SH-SY5Y (cell line): ENCODE data around the gene CREM.

ENCODE experiments used
- GATA2 ChIP-seq: IDR thresholded peaks from 2 replicates; pipeline ENCODE4 v1.6.1; 2011; ENCODE audit warnings: mild to moderate bottlenecking, low read depth, low read length
- GATA3 ChIP-seq: IDR thresholded peaks from 2 replicates; pipeline ENCODE4 v1.6.1; 2011; ENCODE audit warnings: low read depth, mild to moderate bottlenecking, low read length, moderate library complexity

CREM gene

GRCh38 chr10:35195361-35196306, 69.0 kb downstream of the CREM start:
- TF ChIP-seq GATA3 (no peak), GATA2 (no peak)

DNA sequence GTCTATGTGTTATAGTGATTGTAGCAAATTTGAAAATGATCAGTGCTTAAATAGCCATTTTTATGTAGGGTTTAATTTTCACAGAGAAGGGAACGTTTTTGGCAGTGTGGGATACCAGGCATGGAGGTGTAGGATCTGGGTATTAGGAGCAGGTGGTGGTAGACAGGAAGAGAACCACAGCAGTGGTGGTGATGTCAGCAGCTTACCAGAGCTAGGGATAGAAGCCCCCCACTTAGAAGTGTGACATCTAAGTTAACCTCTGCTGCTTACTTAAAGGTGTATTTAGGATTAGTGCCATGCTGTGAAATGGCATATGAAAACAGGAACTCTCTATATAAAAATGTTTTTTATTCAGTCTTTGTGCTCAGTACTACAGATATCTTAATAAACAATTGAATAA, 73.8 kb downstream of the CREM start:
- TF ChIP-seq GATA3 (no peak), GATA2 (no peak)

GRCh38 chr10:35201234-35201633, 74.6 kb downstream of the CREM start:
- TF ChIP-seq GATA2 = no peak
- no peak for TF ChIP-seq GATA3

GRCh38 chr10:35202050-35202449, 75.4 kb downstream of the CREM start:
- no peak for TF ChIP-seq GATA3
- no peak for TF ChIP-seq GATA2

- no peak for TF ChIP-seq GATA2
- TF ChIP-seq GATA3 = no peak
These were observed 77.1 kb downstream of the CREM start for GRCh38 chr10:35203745-35204144.

- TF ChIP-seq GATA3 = no peak
- TF ChIP-seq GATA2 = no peak
These were observed 78.1 kb downstream of the CREM start for GRCh38 chr10:35204650-35205319.

- TF ChIP-seq GATA2 = no peak
- TF ChIP-seq GATA3 = no peak
These were observed 79.6 kb downstream of the CREM start for GRCh38 chr10:35206274-35206673.

DNA sequence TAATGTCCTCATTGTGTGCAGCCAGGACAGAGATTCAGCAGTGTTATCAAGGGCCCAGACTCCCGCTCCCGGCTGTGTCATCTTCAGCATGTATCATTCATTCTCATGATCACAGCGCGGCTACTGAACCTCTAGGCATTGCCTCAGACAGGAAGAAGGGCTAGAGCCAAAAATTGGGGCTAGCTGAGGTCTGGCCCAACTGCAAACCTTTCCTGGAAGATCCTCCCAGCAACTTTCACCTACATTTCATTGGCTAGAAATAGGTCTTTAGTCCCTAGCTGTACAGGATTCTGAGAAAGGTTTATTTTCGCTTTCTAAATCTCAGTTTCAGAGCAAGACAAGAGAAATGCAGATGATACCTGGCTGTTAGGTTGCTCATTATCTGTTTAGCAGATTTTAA, 81.9 kb downstream of the CREM start:
- TF ChIP-seq GATA3 = no peak
- TF ChIP-seq GATA2 = no peak

DNA sequence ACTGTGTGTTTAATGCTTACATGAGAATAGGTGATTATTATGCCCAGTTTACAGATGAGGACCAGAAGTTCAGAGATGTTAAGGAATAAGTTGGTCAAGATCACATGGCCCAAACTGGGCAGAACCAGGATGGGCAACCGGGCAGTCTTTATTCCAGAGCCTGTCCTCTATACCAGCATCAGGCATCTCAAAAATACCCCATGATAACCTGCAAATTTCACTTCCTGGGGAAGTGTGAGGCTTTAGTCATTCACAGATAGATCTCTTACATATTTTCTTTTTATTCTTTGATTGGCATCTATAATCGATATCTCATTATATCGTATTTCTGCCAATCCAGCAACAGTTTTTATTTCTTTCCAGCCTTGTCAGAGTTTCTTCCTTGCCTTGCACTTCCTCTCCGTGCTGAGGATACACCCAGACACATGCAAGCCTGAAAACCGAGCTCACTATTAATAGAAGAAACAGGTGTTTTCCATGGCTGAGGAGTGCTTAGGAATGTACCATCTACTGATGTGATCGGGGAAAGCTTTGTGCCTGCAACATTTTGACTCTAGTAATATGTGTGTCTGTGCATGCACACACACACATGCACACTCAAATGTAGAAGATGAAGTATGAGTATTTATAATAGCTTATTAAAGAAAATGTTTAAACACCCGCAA, 82.4 kb downstream of the CREM start:
- TF ChIP-seq GATA2 (no peak), GATA3 (no peak)

GRCh38 chr10:35210961-35211360, 84.3 kb downstream of the CREM start:
- no peak for TF ChIP-seq GATA2
- no peak for TF ChIP-seq GATA3

GRCh38 chr10:35211390-35211789, 84.7 kb downstream of the CREM start:
- TF ChIP-seq GATA2 = no peak
- TF ChIP-seq GATA3 = no peak

DNA sequence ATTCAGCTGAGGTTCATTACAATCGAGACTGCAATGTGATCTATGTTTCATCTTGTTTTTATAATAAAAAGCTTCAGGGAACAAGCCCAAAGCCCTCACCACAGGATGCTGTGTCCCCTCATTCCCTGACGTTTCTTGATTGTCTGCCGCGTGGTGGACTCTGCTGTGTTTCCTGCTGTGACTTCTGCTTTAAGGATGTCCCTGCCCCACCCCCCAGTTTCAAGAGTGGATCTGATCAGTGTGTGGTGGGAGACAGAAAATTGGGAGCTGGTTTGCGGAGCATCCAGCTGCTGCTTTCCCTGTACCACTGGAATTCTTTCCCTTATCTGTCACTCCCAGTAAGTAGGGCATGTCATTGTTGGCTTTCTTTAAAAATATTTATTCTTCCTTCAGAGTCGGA, 86.2 kb downstream of the CREM start:
- TF ChIP-seq GATA2 = no peak
- TF ChIP-seq GATA3 = no peak

DNA sequence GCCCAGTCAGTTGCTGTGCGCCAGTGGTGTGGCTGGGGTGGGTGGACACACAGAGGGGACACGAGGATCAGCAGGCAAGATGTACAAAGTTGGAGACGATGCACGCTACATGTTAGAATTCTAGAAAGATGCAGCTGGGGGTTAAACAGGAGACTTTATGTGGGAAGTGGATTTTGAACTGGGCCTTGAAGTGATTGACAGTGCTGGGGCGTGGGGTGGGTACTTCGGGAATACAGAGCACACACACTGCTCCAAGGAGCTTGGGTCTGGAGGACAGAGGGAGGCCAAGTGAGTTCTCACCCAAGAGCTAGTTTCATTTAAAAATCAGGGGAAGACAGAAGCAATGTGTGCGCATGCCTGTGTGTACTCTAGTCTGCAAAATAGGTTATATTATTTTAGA, 87.1 kb downstream of the CREM start:
- TF ChIP-seq GATA2 = no peak
- TF ChIP-seq GATA3 = no peak

DNA sequence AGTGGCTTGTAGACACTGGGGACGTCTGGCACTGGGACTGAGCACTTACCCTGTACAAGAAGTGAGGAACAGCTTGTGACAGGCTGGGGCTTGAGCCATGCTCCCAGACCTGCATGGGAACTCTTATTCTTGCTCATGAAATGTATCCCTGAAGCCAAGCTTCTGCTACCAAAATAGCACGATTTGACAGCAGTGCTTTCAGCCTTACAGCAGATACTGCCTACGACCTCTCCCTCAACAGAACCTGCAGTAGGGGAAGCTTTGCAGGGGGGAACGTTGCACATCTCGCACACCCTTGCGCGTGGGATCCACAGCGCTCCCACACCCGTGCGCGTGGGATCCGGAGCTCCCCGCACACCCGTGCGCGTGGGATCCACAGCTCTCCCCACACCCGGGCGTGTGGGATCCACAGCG, 88.0 kb downstream of the CREM start:
- TF ChIP-seq GATA2 = no peak
- no peak for TF ChIP-seq GATA3

DNA sequence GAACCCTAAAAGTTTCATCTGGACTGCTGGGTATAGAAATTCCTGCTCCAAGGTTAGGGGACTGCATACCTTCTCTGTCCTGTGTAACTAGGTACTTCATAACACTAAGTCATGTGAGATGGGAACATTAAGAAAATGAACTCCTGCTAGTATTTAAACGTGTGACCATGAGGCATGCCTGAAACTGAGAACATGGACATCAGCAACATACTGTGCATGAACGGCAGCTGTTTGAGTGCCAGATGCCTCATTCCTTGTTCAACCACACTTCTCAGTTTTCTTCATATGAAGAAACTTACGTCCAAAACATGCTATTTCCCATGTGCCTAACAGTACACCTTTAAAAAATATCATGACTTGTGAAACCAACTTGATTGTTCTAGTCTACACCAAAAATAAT, 88.5 kb downstream of the CREM start:
- no peak for TF ChIP-seq GATA2
